HepG2 (cell line): ENCODE measurements around the gene ZNF581. TPM values are rescaled to one million over a fixed set of nuclear protein-coding genes. Genes with fewer than 3 reads are reported as not detected.
A peak's percentile ranks its signal among the peaks of the same experiment; 100 is the strongest.

ENCODE experiments used
- ATRX ChIP-seq: sonication (generic); formaldehyde crosslinking; IDR thresholded peaks from 2 replicates; pipeline ENCODE4 v1.4.0; 2020; ENCODE audit warnings: missing genetic modification reagents, borderline replicate concordance
- BCL6 ChIP-seq: IDR thresholded peaks from 2 replicates; pipeline ENCODE4 v1.6.1; 2016; ENCODE audit warnings: missing genetic modification reagents, missing compliant biosample characterization
- CBX1 ChIP-seq: IDR thresholded peaks from one replicate; pipeline ENCODE4 v1.6.1; 2016; ENCODE audit warnings: antibody characterized with exemption, low read depth
- CCDC6 ChIP-seq: sonication (generic); formaldehyde crosslinking; IDR thresholded peaks from 2 replicates; pipeline ENCODE4 v1.8.1; 2022; ENCODE audit warnings: mild to moderate bottlenecking, missing genetic modification reagents, moderate library complexity
- FOXA1 ChIP-seq, 2 experiments: fragments of 450-650 bp in 1 of 2; sonication (generic) in 1 of 2; formaldehyde crosslinking in 1 of 2; IDR thresholded peaks; 2 replicates each; pipeline versions ENCODE4 v1.4.0 to v1.6.1; 2016 to 2020; ENCODE audit warnings: missing genetic modification reagents in 1 of 2
- GFI1 ChIP-seq: sonication (generic); formaldehyde crosslinking; IDR thresholded peaks from 2 replicates; pipeline ENCODE4 v1.5.0; 2020; ENCODE audit warnings: missing genetic modification reagents, mild to moderate bottlenecking, borderline replicate concordance
- MEF2D ChIP-seq: sonication (generic); formaldehyde crosslinking; IDR thresholded peaks from 2 replicates; pipeline ENCODE4 v1.5.1; 2020; ENCODE audit warnings: mild to moderate bottlenecking, missing genetic modification reagents
- PHF21A ChIP-seq: sonication (generic); formaldehyde crosslinking; IDR thresholded peaks from 2 replicates; pipeline ENCODE4 v1.5.0; 2020; ENCODE audit warnings: mild to moderate bottlenecking, missing genetic modification reagents
- POLR2A ChIP-seq, 2 experiments: IDR thresholded peaks; 2 replicates each; pipeline ENCODE4 v1.6.1; 2011; ENCODE audit warnings: low read depth in 2 of 2, low read length in 2 of 2, mild to moderate bottlenecking in 1 of 2, moderate library complexity in 1 of 2; ENCODE audit not compliant: insufficient read depth in 1 of 2
- PRDM4 ChIP-seq: sonication (generic); formaldehyde crosslinking; IDR thresholded peaks from 2 replicates; pipeline ENCODE4 v1.9.0; 2021; ENCODE audit warnings: missing genetic modification reagents, borderline replicate concordance
- SP4 ChIP-seq: sonication (generic); formaldehyde crosslinking; IDR thresholded peaks from 2 replicates; pipeline ENCODE4 v1.8.1; 2023; ENCODE audit warnings: mild to moderate bottlenecking, missing genetic modification reagents
- SP5 ChIP-seq: IDR thresholded peaks from 2 replicates; pipeline ENCODE4 v1.6.1; 2016; ENCODE audit warnings: low read depth, borderline replicate concordance
- TFDP2 ChIP-seq: sonication (generic); formaldehyde crosslinking; IDR thresholded peaks from 2 replicates; pipeline ENCODE4 v1.4.0; 2020; ENCODE audit warnings: missing genetic modification reagents
- THAP8 ChIP-seq: sonication (generic); formaldehyde crosslinking; IDR thresholded peaks from 2 replicates; pipeline ENCODE4 v1.5.1; 2020; ENCODE audit warnings: missing genetic modification reagents, mild to moderate bottlenecking, borderline replicate concordance
- YEATS2 ChIP-seq: sonication (generic); formaldehyde crosslinking; IDR thresholded peaks from 2 replicates; pipeline ENCODE4 v1.4.0; 2020; ENCODE audit warnings: missing genetic modification reagents, borderline replicate concordance
- ZC3H13 ChIP-seq: sonication (generic); formaldehyde crosslinking; IDR thresholded peaks from 2 replicates; pipeline ENCODE4 v1.8.1; 2023; ENCODE audit warnings: mild to moderate bottlenecking, missing genetic modification reagents, moderate library complexity
- ZNF224 ChIP-seq: sonication (generic); formaldehyde crosslinking; IDR thresholded peaks from 2 replicates; pipeline ENCODE4 v1.5.0; 2020; ENCODE audit warnings: mild to moderate bottlenecking, missing genetic modification reagents
- ZNF460 ChIP-seq: sonication (generic); formaldehyde crosslinking; IDR thresholded peaks from 2 replicates; pipeline ENCODE4 v1.5.1; 2020; ENCODE audit warnings: missing genetic modification reagents, mild to moderate bottlenecking, borderline replicate concordance
- ZNF619 ChIP-seq: sonication (generic); formaldehyde crosslinking; IDR thresholded peaks from 2 replicates; pipeline ENCODE4 v1.4.0; 2020; ENCODE audit warnings: mild to moderate bottlenecking, missing genetic modification reagents
- ZNF629 ChIP-seq: sonication (generic); formaldehyde crosslinking; conservative IDR thresholded peaks from 2 replicates; pipeline ENCODE4 v1.5.0; 2020; ENCODE audit warnings: missing genetic modification reagents
- ZNF660 ChIP-seq: sonication (generic); formaldehyde crosslinking; IDR thresholded peaks from 2 replicates; pipeline ENCODE4 v1.5.1; 2020; ENCODE audit warnings: mild to moderate bottlenecking, low read depth, missing genetic modification reagents, borderline replicate concordance
- ZNF768 ChIP-seq: sonication (generic); formaldehyde crosslinking; IDR thresholded peaks from 2 replicates; pipeline ENCODE4 v1.4.0; 2020; ENCODE audit warnings: missing genetic modification reagents
- ZNF781 ChIP-seq: sonication (generic); formaldehyde crosslinking; IDR thresholded peaks from 2 replicates; pipeline ENCODE4 v1.5.1; 2020; ENCODE audit warnings: borderline replicate concordance, mild to moderate bottlenecking, missing genetic modification reagents; ENCODE audit errors: not compliant biosample characterization
- ZSCAN25 ChIP-seq: sonication (generic); formaldehyde crosslinking; IDR thresholded peaks from 2 replicates; pipeline ENCODE4 v1.8.0; 2022; ENCODE audit warnings: mild to moderate bottlenecking, missing genetic modification reagents
- polyA plus RNA-seq, 8 experiments: library from polyadenylated mRNA; depleted of rRNA in 3 of 8; stranded (reverse) in 7 of 8; unstranded in 1 of 8; fragments of >200 nt; fragmentation: Illumina TruSeq in 4 of 8; extraction: Trizol in 4 of 8; gene quantifications; 2 replicates each; pipeline versions ENCODE4 v1.2.1 to v1.2.3, GENCODE V29; 2011 to 2016; ENCODE audit warnings: low read depth in 4 of 8, missing spikeins in 1 of 8, mixed read lengths in 1 of 8; ENCODE audit not compliant: insufficient read depth in 1 of 8
- total RNA-seq, 5 experiments: library from RNA; depleted of rRNA; stranded (reverse); fragments of >200 nt; fragmentation: Illumina TruSeq; extraction: Trizol; gene quantifications; 2 replicates each; pipeline ENCODE4 v1.2.3, GENCODE V29; 2016; ENCODE audit warnings: low read depth in 1 of 5

ZNF581 gene
- total and polyA plus RNA-seq, 2 of the 13 experiments (the other 11 are each of a cell fraction or from before 2014, with no cell fraction given), result 19.6 to 49.5 TPM

GRCh38 chr19:55643003-55643886 is at the start of gene ZNF581 (continued):
- no peak for TF ChIP-seq CBX1
- TF ChIP-seq ZNF619, result peak; percentile 42; the same call in 1 of the 2 replicates
- TF ChIP-seq CCDC6 (CRISPR knock-in tag), result no peak
- no peak for TF ChIP-seq ZNF224
- 0 out of 2 replicates have a peak, but pooled peaks have one; percentile 17 for TF ChIP-seq TFDP2 (CRISPR knock-in tag)
- peak; percentile 96 for TF ChIP-seq ZNF768 (CRISPR knock-in tag)
- TF ChIP-seq MEF2D (CRISPR knock-in tag), result peak; percentile 37; the same call in 1 of the 2 replicates
- peak; percentile 49; the same call in 1 of the 2 replicates for TF ChIP-seq GFI1 (CRISPR knock-in tag)
- peak; percentile 88 for TF ChIP-seq SP5
- TF ChIP-seq PRDM4, result no peak
- peak; percentile 85 for TF ChIP-seq ZNF781 (CRISPR knock-in tag)
- peak; percentile 20; the same call in 1 of the 2 replicates for TF ChIP-seq THAP8 (CRISPR knock-in tag)
- TF ChIP-seq ZC3H13 (CRISPR knock-in tag), result peak; percentile 70; the same call in 1 of the 2 replicates
- no peak for TF ChIP-seq ZNF460 (CRISPR knock-in tag)
- TF ChIP-seq SP4, result peak; percentile 54; the same call in 1 of the 2 replicates
- TF ChIP-seq BCL6, result no peak; the same call in 1 of the 2 replicates
- TF ChIP-seq ZSCAN25 (CRISPR knock-in tag), result 0 out of 2 replicates have a peak, but pooled peaks have one; percentile 4
- peak; percentile 86 for TF ChIP-seq YEATS2 (CRISPR knock-in tag)
- TF ChIP-seq POLR2A (IDR thresholded peaks at IDR 0.05; ENCODE audit: insufficient read depth in 1 of 2, low read depth in 2 of 2, low read length in 2 of 2), result peak in 1 of 2 experiments; percentile 59; a peak in 2 of 4 replicates
- TF ChIP-seq FOXA1 (IDR thresholded peaks at IDR 0.05), result no peak
- no peak for TF ChIP-seq FOXA1 (CRISPR knock-in tag; IDR thresholded peaks at IDR 0.05)
- no peak for TF ChIP-seq ZNF660 (CRISPR knock-in tag)
- TF ChIP-seq ZNF629, result no peak
- TF ChIP-seq PHF21A, result peak; percentile 85; the same call in 1 of the 2 replicates
- no peak for TF ChIP-seq ATRX
